HG03460 (cell line): Measurements from ENCODE around the gene GLYATL1.

Experiments
- ATAC-seq: cut with Tn5 transposase; IDR thresholded peaks from one replicate; pipeline ENCODE4 v1.9.1; 2021; ENCODE audit not compliant: unreplicated experiment

GLYATL1 gene

DNA sequence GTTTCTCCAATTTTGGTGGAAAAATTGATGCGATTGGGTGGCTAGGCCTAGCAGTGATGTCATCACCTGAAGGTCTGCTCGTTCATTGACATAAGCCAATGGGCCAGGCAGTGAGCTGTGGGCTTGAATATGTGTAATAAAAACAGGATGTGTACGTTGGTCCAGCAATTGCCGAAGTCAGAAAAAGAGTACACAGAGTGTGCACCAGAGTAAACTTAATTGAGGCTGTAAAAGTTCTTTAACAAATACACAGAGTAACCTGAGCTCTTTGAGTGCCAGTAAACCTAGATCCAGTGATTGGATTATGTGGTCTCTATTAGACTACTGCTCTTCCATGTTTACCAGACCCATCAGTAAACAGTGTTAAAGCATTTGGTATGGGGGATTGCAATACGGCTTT, 13.0 kb upstream of the GLYATL1 start:
- no peak for ATAC-seq

DNA sequence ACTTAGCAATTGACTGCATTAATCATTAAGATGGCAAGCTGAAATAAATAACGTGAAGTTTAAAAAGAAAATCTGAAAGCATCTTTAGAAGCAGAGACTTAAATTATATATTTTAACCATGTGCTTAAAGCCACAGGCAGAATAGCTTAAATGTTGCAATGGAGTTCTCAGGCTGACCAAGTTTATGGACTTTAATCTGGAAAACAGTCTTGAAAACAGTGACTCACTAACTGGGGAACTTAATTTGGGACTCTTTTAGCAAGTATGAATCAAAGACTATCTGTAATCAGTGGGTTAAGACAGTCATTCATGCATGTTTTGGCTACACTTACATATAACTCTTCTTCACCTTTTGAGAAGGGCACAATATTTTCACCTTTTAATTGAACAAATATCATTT, 12.6 kb upstream of the GLYATL1 start:
- no peak for ATAC-seq

DNA sequence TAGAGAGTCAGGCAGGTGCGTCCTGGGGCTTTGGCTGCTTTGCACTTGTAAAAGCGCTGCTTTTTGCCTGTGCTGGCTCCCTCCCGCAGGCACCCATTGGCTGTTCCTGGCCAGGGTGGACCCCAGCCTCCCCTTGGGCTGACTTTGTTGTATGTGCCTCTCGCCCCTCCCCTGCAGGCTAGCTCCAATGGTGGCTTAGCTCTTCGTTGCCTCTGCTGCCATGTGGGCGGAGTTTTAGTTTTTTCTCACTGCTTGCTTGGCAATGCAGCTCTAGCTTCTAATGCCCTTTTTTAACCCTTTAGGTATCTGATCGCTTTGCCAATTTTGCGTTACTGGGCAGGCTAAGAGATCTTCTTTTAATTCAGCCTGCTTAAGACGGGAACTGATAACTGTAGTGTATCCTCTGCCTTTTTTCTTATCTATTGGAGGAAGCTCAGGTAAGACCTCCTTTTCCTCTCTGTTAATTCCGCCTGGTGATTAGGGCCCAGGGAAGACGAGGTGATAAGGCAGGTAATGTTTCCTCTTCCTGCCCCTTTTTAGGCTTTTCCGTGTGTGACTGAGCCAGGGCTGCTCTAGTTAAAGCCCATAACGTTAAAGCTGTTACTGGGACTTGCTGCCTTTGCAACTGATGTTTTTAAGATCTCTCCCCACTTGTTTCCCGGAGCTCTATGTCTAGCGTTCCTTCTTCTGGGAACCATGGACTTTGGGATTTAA, 11.7 kb upstream of the GLYATL1 start:
- ATAC-seq = no peak

DNA sequence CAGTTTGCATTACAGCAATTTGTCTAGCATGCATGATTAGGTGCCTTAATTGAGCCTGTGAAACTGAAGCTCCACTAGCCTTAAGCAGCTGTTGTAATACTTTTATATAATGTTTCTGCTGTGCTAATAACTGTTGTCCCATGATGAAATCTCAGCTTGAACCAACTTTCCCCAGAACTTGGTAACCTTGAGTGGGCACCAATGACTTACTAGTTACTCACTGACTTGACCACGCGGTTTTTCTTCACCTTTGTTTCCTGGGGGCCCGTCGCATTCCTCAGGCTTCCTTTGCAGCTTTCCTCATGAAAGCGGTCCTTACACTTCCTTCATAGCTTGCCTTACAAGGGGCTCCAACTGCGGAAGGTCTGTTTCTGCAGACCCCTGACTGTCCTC, 11.2 kb upstream of the GLYATL1 start:
- no peak for ATAC-seq

DNA sequence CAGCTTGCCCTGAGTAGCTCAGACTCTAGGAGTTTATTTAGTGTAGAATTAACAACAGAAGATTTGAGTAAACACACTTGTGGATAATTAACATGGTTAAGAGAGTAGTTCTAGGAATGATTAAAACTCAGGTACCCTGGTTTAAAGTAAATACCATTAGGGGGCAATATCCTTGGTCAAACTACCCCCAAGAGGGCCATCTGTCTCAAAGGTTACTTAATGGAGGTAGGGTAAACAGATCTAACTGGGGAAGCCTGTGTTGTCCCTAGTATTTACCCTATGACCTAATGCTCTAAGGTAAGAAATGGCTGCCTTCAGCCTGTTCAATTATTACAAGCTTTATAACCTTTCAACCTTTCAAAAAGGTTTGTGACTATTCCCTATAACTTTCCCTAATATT, 10.6 kb upstream of the GLYATL1 start:
- ATAC-seq = no peak

DNA sequence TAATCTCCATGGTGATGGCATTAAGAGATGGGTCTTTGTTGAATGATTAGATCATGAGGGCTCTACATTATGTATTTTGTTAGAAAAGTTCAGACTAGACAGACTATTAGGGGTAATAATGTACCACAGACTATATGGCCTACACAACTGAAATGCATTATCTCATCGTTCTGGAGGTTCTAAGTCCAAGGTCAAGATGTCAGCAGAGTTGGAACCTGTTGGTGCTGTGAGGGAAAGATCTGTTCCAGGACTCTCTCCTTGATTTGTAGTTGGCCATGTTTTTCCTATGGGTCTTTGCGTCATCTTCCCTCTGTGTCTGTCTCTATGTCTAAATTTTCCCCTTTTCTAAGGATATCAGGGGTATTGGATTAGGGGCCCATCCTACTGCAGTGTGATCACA, 8.4 kb upstream of the GLYATL1 start:
- no peak for ATAC-seq

DNA sequence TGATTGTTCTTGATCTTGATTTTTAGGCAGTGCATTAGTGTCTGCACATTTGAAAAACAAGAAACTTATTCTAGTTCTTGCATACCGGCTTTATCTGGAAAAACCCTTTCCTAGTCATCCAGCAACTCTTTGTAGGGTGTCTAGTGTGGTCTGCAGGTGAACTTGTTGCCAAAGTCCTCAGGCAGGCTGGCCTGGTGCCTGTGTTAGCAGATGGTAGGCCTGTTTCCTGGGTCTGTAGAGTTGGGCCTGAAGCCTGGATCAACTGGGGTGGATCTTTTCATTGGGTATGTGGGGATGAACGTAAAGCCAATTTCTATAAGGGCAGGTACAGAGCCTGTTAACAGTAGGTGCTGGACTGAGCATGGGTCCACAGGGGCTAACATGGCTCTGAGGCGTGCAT, 5.6 kb upstream of the GLYATL1 start:
- no peak for ATAC-seq

DNA sequence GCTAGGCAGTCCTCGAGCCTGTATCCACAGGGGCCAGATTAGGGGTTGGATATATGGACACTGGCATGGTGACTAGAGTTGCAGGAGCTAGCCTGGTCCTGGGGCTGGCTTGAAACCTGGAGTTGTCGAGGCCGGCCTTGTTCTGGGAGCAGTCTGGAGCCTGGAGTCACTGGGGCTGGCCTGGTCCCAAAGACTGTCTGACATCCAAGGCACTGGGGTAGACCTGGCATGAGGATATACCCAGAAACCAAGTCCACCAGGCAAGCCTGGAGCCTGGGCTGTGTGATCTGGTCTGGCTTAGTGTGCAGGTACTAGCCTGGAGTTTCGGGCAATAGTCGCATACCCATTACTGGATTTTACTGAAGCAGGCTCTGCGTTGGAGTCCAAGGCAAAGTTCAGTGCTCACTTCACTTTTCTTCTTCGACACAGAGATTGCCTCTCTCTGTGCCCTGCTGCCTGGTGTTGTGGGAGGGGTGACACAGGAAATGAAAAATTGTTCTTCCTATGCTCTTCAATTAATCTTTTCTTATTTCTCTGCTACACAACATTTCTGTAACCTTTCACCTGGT, 4.3 kb upstream of the GLYATL1 start:
- ATAC-seq = no peak

DNA sequence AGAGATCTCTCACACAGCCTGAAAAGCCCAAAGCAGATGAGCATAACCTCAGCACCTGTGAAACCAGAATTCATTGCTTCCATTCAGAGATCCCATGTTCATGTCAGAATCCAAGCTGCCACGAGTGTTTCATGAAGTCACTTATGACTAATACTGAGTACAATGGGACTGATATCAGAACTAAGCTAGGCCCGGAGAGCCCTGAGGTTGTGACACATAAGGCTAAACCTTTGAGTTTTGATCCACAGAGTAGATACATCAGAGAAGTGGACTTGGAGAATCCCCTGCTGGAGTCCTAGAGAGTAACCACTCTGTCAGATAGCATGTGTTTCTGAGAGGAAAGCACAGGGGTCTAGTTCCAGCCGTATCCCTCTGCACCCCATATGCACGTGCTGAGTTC, 890 bp upstream of the GLYATL1 start:
- no peak for ATAC-seq

DNA sequence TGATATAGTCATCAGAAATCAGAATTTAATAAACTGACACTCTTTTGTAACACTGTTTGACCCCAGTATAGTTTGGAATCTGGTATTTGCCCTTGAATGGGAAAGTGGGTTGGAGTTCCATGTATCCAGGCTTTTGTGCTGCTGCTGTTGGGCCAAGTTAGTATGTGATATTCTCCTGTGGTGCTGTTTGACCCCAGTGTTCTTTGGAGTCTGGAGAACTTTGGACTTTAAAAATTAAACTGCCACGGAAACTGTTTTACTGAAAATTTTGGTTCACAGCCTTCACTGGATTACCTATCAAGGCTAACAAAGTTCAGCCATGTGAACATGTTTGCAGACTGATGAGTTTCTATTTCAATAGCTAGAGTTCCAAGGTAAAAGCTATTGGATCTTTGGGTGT, 740 bp downstream of the GLYATL1 start:
- ATAC-seq = no peak

DNA sequence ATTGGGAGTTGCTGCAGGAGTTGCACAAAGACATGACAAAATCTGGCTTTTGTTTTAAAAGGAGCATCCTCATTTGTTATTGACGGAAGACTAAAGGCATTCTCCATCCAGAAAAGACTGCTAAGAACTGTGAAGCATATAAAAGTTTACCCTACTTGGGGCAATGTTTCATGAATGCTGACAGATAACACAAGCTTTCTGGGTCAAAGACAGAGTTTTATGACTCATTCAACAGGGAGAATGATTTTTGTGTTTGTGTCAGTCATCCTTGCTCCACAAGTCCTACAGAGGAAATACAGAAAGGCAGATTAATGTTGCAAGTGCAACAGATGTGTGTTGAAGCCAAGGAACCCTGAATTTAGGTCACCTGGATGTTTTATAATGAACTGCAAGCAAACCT, 2.5 kb downstream of the GLYATL1 start:
- ATAC-seq = no peak

DNA sequence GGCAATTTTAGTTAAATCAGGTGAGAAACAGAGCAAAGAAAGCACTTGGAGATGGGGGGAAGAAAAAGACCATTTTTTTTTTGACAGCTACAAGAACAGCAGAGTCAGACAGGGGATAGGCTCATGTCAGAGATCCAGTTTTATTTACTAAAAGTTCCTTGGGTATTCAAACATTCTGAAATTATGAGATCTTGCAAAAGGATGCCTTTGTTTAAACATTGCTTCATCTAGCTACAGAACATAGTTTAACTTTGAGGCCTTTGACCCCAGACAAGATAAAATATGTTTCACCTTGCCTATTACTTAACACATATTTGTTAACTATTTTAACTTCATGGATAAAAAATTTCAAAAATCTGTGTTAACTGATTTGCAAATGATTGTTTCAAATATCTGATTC, 6.4 kb downstream of the GLYATL1 start:
- no peak for ATAC-seq

DNA sequence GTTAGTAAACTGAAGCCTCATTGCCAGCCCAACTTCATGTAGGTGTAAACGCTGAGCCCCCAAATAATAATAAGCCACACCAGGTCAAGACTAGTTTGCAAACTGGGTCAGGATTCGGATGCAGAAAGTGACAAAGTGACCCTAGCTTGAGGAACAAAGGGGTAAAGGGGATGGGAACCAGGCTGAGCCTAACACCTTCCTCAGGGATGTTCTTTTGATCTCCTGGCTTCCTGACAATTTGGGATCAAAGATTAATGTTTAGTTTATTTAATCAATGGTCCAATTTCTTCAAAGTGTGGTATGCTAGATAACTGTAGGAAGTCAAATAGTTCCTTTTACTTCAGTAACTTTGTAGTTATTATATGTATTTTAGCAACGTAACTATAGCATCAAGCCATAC, 9.9 kb downstream of the GLYATL1 start:
- no peak for ATAC-seq

DNA sequence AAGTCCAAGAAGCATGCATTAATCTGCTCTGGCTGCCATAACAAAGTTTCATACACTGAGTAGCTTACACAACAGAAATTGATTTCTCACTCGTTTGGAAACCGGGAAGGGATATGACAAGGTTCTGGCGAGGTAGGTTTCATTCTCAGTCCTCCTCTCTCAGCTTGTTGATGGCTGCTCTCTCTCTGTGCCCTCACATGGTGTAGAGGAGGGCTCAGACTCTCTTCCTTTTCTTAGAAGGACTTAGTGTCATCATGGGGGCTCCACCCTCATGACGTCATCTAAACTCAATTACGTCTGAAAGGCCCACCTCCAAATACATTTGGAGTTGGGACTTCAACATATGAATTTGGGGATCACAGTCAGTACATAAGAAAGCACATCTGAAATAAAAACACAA, 18.6 kb downstream of the GLYATL1 start:
- no peak for ATAC-seq

DNA sequence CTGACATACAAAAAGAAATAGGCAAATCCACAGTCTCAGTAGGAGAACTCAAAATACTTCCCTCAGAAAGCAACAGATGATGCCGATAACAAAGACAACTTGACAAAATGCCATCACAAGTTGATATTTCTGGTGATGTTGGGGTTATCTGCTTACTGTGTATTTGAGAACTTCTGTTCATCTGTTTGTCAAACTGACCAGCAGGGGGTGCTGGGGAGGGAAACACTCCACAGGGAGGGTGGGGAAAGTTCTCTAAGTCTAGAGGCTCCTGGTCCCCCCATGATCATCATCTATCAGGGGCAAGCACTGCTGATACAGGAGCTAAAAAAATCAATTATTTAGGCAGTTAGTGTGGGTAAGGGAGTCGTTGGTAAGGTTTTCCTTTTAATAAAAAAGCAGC, 19.2 kb downstream of the GLYATL1 start:
- no peak for ATAC-seq

DNA sequence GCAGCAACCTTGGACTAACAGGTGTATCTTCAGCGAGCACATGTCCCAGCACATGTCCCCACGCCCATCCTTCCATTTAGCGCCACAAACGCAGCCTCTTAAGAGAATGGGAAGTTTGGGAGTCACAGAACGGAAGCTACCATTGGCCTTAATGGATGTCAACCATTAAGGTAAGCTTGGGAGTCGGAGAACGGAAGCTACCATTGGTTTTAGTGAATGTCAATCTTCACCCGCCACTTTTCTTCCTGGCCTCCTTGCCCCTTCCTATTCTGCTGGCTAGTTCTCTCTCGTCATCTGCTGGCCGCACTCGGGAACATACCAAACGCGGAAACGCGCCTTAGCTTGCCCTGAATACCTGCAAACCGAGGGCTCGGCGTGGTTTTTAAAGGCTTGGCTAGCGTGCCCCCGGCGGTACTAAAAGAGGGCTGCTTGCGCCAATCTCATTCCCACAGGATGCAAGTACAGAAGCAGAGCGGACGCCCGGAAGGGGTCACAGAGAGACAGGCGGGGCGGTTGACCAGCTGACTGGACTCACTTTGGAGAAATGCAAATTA, 24.3 kb downstream of the GLYATL1 start:
- ATAC-seq = no peak

DNA sequence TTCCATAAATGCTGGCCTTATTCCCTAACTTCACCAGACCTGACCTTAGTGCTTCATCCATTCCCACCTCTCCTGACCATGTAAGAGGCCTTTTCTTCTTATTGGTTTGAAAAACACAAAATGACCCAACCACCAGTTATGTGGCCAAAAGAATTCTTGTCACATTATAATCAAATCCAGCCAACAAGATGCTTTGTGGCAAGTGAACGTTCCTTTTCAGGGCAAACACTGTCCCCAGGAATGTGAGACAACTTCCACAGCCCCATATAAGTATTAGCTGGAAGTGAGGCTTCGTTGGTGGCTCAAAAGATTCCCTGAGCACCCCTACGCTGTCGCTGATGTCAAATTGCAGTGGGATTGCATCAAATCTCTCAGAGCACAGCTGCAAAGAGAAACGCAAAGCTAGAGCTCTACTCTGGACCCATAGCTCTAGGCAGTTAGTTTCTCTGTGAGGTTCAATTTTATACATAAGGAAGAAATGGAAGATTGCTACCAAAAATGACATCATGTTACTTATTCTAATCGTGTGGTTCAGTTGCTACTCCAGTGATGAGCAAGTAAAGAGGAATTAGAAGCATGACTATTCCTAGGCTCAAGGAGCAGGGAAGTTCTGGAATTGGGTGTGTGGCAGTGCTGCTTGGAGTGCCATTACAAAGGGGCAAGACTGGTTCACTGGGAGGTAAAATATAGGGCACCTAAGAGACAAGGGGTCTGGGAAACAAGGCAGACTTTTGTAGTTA, 26.1 kb downstream of the GLYATL1 start:
- ATAC-seq = no peak

DNA sequence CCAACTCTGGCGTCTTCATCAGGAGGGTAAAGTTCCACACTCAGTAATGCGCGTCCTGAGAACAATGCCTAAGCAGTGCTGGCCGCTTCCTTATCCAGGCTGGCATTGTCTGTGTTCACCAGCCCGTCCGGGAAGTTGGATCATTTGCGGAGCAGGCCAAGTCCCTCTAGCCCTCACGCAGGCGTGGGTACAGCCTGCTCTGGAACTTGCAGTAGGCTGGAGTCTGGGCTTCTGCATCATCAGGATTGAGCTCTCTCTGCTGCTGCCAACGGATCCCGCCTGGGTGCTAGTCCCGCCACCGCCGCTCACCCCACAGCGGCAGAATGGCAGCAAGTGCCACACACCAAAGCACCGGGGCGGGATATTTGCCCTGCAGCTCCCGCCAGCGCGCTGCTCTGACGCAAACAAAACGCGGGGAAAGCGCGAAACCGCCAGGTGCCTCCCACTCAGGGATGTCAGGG, 29.0 kb downstream of the GLYATL1 start:
- ATAC-seq = no peak

DNA sequence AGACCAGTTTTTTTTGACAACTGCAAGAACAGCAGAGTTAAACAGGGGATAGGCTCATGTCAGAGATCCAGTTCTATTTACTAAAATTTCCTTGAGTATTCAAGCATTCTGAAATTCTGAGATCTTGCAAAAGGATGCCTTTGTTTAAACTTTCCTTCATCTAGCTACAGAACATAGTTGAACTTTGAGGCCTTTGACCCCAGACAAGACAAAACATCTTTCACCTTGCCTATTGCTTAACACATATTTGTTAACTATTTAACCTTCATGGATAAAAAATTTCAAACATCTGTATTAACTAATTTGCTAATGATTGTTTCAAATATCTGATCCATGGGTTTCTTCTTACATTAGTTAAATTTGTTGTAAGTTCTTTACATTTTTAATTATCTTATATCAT, 38.2 kb downstream of the GLYATL1 start:
- no peak for ATAC-seq

DNA sequence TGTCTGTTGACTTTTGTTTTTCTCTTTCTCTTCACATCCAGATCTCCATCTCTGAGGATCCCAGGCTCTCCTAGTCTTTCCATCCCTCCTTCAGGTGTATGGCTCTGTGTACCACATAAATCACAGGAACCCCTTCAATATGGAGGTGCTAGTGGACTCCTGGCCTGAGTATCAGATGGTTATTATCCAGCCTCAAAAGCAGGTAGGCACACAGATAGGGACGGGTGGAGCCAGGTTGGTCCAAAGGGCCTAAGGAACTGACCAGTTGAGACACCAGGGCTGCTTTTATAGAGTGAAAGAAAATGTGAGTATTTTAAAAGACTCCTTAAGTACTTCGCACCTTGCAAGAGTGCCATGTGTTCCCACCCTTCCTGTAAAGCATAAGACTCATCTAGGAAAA, 39.9 kb downstream of the GLYATL1 start:
- ATAC-seq = no peak

DNA sequence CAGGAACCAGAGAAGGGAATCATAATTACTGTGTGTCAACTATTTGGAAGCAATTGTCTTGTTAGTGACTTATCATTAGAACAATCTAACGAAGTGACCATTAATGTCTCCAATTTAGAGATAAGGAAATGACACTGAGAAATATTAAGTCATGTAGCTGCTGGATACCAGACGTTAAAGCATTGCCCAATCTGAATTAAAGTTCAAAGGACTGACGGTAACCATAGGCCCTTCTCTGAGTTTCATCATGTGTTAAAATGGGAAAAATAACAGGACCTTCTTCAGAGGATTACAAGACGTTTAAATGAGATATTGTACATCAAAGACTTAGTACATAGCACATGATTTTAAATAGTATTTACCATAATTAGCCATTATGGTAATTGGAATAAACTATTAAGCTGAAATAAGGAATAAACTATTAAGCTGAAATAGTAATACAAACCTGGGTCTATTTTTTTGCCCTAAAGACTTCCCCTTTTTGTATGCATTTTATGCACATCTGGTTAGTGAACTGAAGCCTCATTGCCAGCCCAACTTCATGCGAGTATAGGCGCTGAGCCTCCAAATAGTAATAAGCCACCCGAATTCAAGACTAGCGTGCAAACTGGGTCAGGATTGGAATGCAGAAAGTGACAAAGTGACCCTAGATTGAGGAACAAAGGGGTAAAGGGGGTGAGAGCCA, 41.0 kb downstream of the GLYATL1 start:
- ATAC-seq = no peak

DNA sequence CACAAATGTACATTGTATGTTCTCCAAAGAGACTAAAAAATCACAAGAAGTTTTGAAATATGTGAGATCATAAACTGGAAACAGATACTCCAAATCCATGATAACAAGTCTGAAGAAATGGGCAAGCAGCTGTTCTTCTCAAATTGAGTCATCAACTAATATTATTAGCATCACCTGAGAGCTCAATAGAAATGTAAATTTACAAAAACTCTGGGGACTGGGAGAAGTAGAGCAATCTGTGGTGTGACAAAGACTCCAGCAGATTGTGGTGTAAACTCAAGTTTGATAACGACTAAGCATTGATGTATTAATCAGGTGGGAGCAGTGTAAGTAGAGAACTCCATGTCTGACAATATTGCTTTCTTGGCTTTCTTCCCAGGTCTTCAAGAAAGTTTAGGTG, 53.2 kb downstream of the GLYATL1 start:
- ATAC-seq = no peak
